Iris pigment epithelial cell (primary cell): ENCODE data around the gene EFCAB11.
"Not testable (repeated sequence)": the region's sequence is repeated elsewhere in the genome, so short reads cannot be mapped to it uniquely, and the experiment has no call there.

Experiments used
- DNase-seq: peaks from one replicate; pipeline ENCODE4 v3.0.0-alpha.2; 2011; ENCODE audit warnings: low read depth

EFCAB11 gene

GRCh38 chr14:89911010-89911919 lies 43.3 kb downstream of the EFCAB11 start:
- DNase-seq = peak; percentile 61

GRCh38 chr14:89910691-89911009 lies 43.9 kb downstream of the EFCAB11 start:
- DNase-seq = no peak

DNA sequence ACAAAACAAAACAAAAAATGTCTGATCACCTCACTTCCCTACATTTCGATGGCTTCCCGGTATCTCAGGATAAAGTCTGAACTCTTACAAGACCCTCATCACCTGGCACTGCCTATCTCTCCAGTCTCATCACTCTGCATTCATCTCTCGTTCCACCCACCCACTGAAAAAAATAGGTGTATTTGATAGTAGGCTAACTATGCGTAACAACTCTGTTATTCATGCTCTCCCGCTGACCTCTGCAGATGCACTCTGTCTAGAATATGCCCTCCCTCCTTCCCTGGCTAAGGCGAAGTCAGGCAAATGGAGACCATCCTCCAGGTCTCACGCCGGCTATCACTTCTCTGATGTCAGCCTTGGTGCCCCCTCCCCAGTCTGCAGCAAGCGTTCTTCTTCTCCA lies 44.9 kb downstream of the EFCAB11 start:
- no peak for DNase-seq

- DNase-seq = peak; percentile 38
Measured at GRCh38 chr14:89908712-89909450, 45.6 kb downstream of the EFCAB11 start.

- DNase-seq = no peak
Measured at GRCh38 chr14:89907655-89908054, 46.9 kb downstream of the EFCAB11 start.

DNA sequence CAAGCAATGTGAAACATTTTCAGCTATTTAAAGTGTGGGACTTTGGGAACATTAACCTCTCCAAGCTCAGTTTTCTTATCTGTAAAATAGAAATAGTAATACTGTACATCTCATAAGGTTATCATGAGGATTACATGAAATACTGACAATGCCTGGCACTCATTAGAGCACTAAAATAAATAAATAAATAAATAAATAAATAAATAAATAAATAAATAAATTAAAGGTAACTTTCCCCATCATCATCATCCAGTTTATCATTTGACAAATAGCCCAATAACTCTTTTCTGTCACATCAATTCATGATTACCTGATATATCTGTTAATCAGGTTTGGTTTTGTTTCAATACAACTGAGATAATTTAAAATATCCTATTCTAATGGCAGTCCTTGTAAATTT lies 48.5 kb downstream of the EFCAB11 start:
- no peak for DNase-seq

GRCh38 chr14:89903340-89903952 lies 51.1 kb downstream of the EFCAB11 start:
- DNase-seq = no peak

DNA sequence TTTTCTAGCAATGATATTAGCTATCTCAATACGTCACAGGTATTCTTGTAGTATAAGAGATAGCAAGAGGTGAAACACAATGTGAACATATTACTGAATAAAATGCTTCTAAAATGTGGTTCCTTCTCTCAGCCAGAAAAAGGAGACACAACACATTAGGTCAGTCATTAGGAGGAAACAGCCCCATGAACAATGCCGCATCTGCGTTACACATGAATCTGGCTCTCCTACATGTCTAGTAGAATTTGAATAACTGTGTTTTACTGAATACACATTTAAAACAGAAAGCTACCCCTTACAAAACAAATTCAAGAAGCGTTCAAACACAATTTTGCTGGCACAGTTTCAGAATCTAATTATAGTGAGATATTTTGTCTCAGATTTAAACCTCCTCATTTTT lies 51.6 kb downstream of the EFCAB11 start:
- DNase-seq = no peak

DNA sequence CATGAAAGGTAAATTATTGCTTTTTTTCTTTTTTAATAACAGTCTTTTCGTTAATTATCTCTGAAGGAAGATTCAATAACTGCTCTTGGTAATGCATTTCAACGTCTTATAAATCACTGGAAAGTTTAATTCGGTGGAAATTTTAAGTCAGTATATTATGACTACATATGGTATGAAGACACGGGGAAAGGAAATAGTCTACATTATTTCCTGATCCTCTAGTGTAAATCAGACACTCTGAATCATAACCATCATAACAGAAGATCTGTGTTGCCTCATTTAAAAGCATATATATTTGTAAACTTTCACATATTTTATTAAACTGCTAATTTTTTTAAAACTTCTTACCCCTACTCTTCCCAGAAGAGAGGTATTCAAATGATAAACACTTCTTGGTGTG lies 53.7 kb downstream of the EFCAB11 start:
- peak; percentile 79 for DNase-seq

- DNase-seq = peak; percentile 41
Measured at GRCh38 chr14:89899917-89900663, 54.4 kb downstream of the EFCAB11 start.

- DNase-seq = no peak
Measured at GRCh38 chr14:89899291-89899690, 55.2 kb downstream of the EFCAB11 start.

DNA sequence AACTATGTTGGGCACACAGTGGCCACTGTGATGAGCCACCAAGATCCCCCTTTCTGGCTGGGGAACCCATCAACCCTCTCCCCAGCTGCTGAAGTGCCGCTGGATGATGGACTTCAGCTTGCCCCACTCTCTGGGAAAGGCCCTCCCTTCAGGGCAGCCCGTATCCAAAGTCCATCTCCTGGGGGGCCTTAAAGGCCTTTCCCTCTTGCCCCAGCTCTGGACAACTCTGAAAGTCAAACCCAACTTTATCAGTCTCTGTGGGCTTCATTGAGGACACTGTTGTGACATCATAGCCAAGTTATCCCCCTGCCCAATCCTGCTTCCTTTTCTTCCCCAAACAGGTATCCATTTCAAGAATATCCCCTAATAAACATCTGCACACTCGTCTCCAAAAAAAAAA lies 61.1 kb downstream of the EFCAB11 start:
- DNase-seq = not testable (repeated sequence)

- DNase-seq = no peak
Measured at GRCh38 chr14:89892953-89893352, 61.6 kb downstream of the EFCAB11 start.

DNA sequence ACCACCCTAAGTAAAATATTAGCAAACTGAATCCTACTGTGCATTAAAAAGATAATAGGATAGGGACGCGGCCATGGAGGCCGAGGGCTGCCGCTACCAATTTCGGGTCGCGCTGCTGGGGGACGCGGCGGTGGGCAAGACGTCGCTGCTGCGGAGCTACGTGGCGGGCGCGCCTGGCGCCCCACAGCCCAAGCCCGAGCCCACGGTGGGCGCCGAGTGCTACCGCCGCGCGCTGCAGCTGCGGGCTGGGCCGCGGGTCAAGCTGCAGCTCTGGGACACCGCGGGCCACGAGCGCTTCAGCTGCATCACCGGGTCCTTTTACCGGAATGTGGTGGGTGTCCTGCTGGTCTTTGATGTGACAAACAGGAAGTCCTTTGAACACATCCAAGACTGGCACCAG lies 62.8 kb downstream of the EFCAB11 start:
- not testable (repeated sequence) for DNase-seq

GRCh38 chr14:89891055-89891454 lies 63.5 kb downstream of the EFCAB11 start:
- DNase-seq = no peak

DNA sequence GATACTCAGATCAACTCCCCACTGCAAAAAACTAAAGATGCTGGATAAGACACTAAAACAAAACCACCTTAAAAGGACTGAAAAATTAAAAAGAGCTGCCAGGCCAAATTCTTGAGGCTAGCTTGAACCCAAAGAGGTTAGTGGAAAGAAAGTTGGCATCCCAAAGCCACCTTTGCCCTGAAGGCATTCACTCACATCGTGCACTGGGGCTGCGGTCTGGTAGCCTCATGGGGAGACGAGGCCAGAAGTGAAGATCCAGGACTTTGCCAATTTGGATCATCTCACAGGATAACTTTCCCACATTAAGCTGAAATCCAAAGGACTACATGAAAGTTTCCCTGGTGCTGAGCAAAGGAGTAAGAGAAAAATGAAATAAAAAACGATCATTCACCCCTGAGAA lies 63.9 kb downstream of the EFCAB11 start:
- DNase-seq = no peak

- no peak for DNase-seq
Measured at GRCh38 chr14:89889626-89890025, 64.9 kb downstream of the EFCAB11 start.

- no peak for DNase-seq
Measured at GRCh38 chr14:89884761-89885160, 69.8 kb downstream of the EFCAB11 start.

DNA sequence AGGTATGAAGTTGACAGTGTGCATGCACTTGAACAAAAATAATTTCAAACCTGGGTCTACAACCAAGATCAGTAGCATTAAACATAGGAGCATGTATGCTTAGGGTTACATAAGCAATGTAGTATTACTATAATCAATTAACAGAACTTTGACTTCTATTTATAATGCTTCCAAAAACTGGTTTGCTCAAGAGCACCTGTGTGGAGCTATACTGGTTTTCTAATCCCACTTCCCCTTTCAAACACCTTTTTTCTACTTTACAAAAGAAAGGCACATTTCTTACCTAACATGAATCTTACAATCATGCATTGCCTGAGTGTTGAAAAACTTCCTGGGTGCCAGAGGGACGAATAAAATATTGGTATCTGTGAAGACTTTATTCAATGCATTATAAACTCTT lies 72.7 kb downstream of the EFCAB11 start:
- DNase-seq = no peak

GRCh38 chr14:89874091-89874490 lies 80.4 kb downstream of the EFCAB11 start:
- DNase-seq = not testable (repeated sequence)

GRCh38 chr14:89870316-89870715 lies 84.2 kb downstream of the EFCAB11 start:
- peak; percentile 44 for DNase-seq

- no peak for DNase-seq
Measured at GRCh38 chr14:89869606-89870005, 84.9 kb downstream of the EFCAB11 start.
